ENCODE measurements around the gene PHLPP1.

DNA sequence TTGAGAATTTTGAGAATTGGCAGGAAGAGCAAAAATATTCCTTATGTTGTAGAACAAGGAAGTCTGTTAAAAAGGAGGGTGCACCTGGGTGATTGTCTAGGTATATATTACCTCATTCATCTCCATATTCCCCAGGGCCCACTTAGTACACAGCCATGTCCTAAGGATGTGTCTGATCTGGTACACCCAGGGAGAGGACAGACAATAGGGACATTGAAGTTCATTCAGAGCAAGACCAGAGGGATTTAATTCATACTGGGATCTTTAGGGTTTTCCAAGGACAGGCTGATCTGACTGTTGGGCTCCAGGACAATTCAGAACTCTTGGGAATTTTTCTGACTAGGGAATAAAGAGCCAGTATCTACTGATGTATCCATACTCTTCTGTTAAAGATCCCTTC lies 112.1 kb downstream of the PHLPP1 start:
- no peak for TF ChIP-seq ZNF529 (tag by site-specific recombination; IDR thresholded peaks at IDR 0.05; ENCODE audit: insufficient replicate concordance)
- no peak for TF ChIP-seq ZNF138 (tag by site-specific recombination; IDR thresholded peaks at IDR 0.05; ENCODE audit: borderline replicate concordance)
- TF ChIP-seq, protein P1, sequence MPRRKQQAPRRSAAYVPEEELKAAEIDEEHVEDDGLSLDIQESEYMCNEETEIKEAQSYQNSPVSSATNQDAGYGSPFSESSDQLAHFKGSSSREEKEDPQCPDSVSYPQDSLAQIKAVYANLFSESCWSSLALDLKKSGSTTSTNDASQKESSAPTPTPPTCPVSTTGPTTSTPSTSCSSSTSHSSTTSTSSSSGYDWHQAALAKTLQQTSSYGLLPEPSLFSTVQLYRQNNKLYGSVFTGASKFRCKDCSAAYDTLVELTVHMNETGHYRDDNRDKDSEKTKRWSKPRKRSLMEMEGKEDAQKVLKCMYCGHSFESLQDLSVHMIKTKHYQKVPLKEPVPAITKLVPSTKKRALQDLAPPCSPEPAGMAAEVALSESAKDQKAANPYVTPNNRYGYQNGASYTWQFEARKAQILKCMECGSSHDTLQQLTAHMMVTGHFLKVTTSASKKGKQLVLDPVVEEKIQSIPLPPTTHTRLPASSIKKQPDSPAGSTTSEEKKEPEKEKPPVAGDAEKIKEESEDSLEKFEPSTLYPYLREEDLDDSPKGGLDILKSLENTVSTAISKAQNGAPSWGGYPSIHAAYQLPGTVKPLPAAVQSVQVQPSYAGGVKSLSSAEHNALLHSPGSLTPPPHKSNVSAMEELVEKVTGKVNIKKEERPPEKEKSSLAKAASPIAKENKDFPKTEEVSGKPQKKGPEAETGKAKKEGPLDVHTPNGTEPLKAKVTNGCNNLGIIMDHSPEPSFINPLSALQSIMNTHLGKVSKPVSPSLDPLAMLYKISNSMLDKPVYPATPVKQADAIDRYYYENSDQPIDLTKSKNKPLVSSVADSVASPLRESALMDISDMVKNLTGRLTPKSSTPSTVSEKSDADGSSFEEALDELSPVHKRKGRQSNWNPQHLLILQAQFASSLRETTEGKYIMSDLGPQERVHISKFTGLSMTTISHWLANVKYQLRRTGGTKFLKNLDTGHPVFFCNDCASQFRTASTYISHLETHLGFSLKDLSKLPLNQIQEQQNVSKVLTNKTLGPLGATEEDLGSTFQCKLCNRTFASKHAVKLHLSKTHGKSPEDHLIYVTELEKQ (tag by site-specific recombination; IDR thresholded peaks at IDR 0.05; ENCODE audit: borderline replicate concordance): no peak
- TF ChIP-seq, protein P2, sequence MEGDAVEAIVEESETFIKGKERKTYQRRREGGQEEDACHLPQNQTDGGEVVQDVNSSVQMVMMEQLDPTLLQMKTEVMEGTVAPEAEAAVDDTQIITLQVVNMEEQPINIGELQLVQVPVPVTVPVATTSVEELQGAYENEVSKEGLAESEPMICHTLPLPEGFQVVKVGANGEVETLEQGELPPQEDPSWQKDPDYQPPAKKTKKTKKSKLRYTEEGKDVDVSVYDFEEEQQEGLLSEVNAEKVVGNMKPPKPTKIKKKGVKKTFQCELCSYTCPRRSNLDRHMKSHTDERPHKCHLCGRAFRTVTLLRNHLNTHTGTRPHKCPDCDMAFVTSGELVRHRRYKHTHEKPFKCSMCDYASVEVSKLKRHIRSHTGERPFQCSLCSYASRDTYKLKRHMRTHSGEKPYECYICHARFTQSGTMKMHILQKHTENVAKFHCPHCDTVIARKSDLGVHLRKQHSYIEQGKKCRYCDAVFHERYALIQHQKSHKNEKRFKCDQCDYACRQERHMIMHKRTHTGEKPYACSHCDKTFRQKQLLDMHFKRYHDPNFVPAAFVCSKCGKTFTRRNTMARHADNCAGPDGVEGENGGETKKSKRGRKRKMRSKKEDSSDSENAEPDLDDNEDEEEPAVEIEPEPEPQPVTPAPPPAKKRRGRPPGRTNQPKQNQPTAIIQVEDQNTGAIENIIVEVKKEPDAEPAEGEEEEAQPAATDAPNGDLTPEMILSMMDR (tag by site-specific recombination; IDR thresholded peaks at IDR 0.05): no peak
- TF ChIP-seq, protein P3, sequence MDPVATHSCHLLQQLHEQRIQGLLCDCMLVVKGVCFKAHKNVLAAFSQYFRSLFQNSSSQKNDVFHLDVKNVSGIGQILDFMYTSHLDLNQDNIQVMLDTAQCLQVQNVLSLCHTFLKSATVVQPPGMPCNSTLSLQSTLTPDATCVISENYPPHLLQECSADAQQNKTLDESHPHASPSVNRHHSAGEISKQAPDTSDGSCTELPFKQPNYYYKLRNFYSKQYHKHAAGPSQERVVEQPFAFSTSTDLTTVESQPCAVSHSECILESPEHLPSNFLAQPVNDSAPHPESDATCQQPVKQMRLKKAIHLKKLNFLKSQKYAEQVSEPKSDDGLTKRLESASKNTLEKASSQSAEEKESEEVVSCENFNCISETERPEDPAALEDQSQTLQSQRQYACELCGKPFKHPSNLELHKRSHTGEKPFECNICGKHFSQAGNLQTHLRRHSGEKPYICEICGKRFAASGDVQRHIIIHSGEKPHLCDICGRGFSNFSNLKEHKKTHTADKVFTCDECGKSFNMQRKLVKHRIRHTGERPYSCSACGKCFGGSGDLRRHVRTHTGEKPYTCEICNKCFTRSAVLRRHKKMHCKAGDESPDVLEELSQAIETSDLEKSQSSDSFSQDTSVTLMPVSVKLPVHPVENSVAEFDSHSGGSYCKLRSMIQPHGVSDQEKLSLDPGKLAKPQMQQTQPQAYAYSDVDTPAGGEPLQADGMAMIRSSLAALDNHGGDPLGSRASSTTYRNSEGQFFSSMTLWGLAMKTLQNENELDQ (tag by site-specific recombination; IDR thresholded peaks at IDR 0.05; ENCODE audit: low read depth): no peak
- no peak for TF ChIP-seq ZNF274 (IDR thresholded peaks at IDR 0.05; ENCODE audit: low read length)
- no peak for TF ChIP-seq ZNF274 (tag by site-specific recombination; IDR thresholded peaks at IDR 0.05; ENCODE audit: borderline replicate concordance)
- no peak for TF ChIP-seq BCL11A (tag by site-specific recombination; IDR thresholded peaks at IDR 0.05; ENCODE audit: low read depth)
